HTR-8/SVneo (cell line): ENCODE measurements around the gene LRRC3B.
A peak's percentile ranks its signal among the peaks of the same experiment; 100 is the strongest.

ENCODE experiments used
- DNase-seq: peaks from one replicate; pipeline ENCODE4 v3.0.0; 2011; ENCODE audit warnings: low spot score, mixed read lengths; ENCODE audit not compliant: insufficient read length
- FAIRE-seq: peaks from 2 replicates; lab custom pipeline; 2011; peaks lifted over from hg19 to GRCh38; lab: Jason Lieb, UNC

Gene LRRC3B

DNA sequence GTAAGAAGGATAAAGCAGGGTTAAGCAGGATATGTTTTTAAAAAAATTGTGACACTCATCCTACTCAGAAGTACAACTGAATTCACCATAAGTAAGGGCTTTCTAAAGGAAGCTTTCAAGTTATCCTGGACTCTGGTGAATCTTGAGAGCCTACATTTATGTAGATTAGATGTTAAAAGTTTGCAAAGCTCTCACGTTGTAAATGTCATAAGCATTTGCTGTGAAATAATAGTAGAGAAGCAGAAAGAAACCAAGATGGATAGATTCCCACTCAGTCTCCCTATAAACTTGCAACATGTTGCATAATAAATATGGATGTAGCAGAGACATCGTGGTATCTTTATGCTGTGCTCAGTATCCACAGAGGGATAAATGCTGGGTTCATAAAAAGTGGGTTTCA lies 77.0 kb downstream of the LRRC3B start:
- FAIRE-seq (no peak), DNase-seq (no peak)

GRCh38 chr3:26703519-26703918 lies 80.9 kb downstream of the LRRC3B start:
- DNase-seq (no peak), FAIRE-seq (no peak)

GRCh38 chr3:26704736-26705135 lies 82.2 kb downstream of the LRRC3B start:
- no peak for FAIRE-seq

GRCh38 chr3:26708501-26708900 lies 85.9 kb downstream of the LRRC3B start:
- DNase-seq (no peak), FAIRE-seq (no peak)

More at GRCh38 chr3:26704736-26705135, 82.2 kb downstream of the LRRC3B start:
- no peak for DNase-seq

- FAIRE-seq: no peak
Measured at GRCh38 chr3:26712211-26713026, 89.8 kb downstream of the LRRC3B start.

DNA sequence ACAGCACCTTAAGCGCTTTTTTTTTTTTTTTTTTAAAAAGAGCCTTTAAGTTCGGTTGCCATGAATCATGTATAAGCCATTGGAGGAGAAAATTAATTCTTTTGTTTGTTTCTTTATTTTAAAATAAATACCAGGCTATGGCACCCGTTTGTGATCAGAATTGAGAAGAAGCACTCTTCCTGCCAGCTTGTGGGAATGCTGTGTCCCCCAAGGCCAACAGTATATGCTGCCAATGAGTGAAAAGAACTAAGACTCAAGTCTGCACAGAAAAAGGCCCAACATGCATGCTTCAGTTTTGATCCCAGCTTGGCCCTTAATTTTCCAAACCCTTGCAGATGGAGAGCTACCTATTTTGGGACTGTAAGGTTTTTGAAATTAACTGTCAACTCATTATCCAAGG lies 90.5 kb downstream of the LRRC3B start:
- DNase-seq: no peak
- no peak for FAIRE-seq

More at GRCh38 chr3:26712211-26713026, 89.8 kb downstream of the LRRC3B start:
- peak; percentile 3 for DNase-seq

- DNase-seq (no peak), FAIRE-seq (no peak)
Measured at GRCh38 chr3:26714485-26714884, 91.9 kb downstream of the LRRC3B start.

DNA sequence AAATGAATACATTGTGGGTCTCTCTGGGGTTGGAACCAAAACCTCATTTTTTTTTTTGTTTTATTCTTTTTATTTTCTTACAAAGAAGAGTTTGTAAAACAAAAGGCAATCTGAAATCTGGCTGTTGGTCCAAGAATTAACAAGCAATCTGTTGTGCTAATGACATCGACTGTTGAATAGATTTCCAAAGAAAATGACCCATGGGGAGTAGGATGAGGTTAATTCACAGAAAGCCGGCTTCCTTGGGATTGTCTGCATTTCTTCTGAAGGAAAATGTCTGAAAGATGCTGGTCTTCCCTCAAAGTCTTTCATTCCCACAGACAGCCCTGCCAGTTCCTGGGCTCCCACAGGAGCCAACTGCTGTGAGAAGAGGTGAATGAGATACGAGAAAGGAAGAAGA lies 92.9 kb downstream of the LRRC3B start:
- FAIRE-seq (no peak), DNase-seq (no peak)

DNA sequence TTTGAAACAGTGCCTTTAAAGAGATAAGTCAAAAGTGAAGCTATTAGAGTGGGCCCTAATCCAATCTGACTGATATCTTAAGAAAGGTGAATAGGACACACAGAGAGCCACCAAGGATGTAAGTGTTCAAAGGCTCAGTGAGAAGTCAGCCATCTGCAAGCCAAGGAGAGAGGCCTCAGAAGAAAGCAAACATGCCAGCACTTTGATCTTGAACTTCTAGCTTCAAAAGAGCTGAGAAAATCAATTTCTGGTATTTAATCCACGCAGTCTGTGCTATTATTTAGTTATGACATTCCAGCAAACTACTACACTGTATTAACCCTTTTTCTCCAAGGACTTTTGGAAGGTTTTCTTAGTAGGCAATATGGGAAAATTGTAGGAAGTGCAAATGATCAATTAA lies 95.7 kb downstream of the LRRC3B start:
- DNase-seq: no peak

GRCh38 chr3:26719134-26719533 lies 96.6 kb downstream of the LRRC3B start:
- DNase-seq (no peak), FAIRE-seq (no peak)

More for the DNA sequence above, 95.7 kb downstream of the LRRC3B start:
- no peak for FAIRE-seq

DNA sequence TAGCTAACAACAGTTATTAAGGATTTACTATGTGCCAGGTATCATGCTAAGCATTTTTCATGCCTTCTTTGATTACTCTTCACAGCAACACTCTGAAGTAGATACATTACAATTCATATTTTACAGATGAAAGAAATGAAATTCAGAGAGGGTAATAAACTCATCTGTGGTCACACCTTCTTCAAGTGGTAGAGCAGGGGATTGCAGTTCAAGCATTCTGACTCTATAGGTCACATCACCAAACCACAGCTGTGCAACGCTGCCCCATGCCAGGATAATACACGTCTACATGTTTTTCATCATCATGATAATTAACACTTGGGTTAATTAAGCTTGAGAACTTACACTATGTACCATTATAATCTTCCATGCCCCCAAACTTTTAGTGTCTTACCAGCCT lies 98.5 kb downstream of the LRRC3B start:
- DNase-seq: no peak
- no peak for FAIRE-seq

- FAIRE-seq: no peak
- no peak for DNase-seq
Measured at GRCh38 chr3:26731843-26732242, 109.3 kb downstream of the LRRC3B start.

- FAIRE-seq: no peak
- no peak for DNase-seq
Measured at GRCh38 chr3:26750263-26750662, 127.7 kb downstream of the LRRC3B start.

- FAIRE-seq (no peak), DNase-seq (no peak)
Measured at GRCh38 chr3:26752466-26752865, 129.9 kb downstream of the LRRC3B start.

GRCh38 chr3:26753095-26753494 lies 130.5 kb downstream of the LRRC3B start:
- no peak for DNase-seq
- FAIRE-seq: no peak

DNA sequence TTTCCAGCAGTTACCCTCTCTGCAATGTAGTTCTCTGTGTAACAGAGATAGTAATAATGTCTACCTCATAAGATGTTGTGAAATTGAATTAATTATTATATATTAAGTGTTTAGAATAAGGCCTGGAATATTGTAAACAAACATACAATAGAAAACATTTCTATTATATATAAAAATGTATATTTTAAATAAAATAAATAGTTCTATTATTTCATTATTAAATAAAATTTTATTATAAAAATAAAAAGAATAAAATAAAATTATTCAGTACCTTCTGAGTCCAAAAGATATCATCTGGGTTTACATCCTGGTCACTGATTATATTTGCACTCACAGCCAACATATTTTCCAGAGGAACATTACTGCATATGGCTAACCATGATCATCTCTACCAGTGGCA lies 135.4 kb downstream of the LRRC3B start:
- DNase-seq: no peak
- no peak for FAIRE-seq
